DMS 273 treated with DMSO at 0.1 percent for 48 hours (cell line): ENCODE results near the gene POLR1G.
"Not testable (repeated sequence)": the region's sequence is repeated elsewhere in the genome, so short reads cannot be mapped to it uniquely, and the experiment has no call there.

Source experiments
- DNase-seq: peaks from one replicate; lab custom pipeline; 2025; lab: John Stamatoyannopoulos, UW

POLR1G gene

DNA sequence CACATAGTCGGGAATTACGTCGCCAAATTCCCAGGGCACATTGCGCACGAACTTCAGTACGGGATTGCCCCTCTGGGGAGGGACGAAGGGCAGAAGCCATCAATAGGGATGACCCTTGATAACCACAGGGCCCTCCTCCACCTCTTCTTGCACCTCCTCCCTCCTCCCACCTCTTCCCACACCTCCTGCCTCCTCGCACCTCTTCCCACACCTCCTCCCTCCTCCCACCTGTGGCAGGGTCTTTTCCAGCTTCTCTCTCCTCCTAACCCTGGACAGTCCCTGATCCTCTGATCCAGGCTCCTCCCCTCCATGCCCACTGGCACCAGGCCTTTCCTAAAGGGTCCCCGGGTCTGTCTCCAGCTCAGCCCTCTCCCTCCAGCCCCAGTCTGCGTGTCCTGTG is 13.9 kb downstream of the POLR1G start:
- no peak for DNase-seq

DNA sequence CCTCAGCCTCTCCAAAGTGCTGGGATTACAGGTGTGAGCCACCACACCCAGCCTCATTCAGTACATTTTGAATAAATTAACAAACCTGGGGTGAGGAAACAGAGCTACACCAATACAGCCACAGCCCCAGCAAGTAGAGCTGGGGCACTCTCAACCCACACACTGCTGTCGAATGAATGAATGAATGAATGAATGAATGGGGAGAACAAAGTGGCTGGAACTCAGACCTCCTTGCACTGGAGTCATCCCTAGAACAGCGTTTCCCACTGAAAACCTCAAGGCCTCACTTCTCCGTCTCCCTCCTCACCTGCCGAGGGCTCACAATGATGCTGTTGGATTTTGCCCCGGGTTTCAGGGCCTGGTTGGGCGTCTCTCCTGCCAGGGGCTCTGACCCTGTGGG is 14.4 kb downstream of the POLR1G start:
- no peak for DNase-seq

DNA sequence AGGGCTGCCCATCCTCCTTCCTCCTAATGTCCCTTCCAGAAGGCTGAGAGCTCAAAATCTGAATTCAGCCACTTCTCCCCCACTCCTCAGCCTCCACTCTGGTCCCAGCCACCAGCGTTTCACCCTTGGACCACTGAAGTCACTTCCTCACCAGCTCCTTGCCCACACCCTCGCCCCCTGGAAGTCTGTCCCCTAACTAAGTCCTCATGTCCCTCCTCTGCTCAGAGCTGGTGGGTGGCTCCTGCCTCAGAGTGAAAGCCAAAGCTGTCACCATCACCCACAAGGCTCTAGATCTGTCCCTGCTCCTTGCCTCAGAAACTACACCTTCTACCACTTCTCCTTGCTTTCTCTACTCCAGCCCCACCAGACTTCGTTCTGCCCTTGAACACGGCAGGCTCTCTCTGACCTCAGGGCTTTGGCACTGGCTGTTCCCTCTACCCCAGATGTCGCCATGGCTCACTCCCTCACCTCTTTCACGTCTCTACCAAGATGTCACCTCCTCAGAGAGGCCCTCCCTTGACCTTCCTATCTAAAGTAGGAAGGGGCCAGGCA is 15.6 kb downstream of the POLR1G start:
- no peak for DNase-seq

DNA sequence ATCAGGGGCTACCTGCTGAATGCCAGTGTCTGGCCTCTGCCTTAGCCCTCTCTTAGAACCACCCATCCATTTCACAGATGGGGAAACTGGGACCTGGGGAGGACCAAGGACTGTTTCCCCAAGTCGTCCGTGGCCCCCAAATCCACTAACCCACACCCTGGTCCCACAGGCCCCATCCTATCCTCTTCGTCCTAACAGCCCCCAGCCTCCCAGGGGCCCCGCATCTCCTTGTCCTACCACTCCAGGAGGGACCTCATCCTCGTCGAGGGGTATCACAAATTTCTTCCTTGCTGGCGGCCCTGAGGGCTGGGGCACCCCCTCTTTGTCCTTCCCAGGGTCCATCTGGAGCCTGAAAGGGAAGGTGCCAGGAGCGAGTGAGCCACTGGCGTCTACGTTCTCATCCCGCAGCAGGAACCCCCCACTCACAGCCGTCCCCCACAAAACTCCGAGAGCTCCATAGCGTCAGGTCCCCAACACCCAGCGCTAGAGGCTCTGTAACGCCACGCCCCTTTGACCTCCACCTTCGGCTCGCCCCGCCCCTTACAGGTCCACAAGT is 16.7 kb downstream of the POLR1G start:
- no peak for DNase-seq

DNA sequence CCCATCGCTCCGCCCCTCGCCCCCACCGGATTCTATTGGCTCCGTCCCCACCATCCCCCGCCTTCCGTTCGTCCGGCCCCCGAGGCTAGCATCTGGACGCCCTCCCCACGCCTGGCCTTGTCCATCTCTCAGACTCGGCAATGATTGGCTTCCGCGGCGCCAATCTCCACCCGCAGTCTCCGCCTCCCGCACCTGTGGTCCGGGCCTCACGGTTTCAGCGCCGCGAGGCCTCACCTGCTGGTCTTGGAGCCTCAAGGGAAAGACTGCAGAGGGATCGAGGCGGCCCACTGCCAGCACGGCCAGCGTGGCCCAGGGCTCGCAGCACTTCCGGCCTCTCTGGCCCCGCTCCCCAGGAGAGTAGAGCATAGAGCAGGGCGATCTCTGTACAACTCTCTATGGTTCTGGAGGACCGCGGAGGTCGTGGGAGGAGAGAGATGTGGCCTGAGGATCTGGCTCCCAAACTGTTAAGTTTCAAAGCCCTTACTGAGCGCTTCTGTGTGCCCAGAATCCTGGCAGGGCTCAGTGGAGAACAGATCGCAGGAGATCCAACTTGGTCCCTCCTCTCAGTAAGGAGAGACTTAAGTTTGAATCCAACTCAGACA is 17.2 kb downstream of the POLR1G start, which contains the start of gene ERCC1:
Gene ERCC1 (minus strand): TSS at position 329 of the 602 bp plus-strand sequence. CDS start 543 bp downstream, outside the sequence.
- DNase-seq: peak; percentile 92

DNA sequence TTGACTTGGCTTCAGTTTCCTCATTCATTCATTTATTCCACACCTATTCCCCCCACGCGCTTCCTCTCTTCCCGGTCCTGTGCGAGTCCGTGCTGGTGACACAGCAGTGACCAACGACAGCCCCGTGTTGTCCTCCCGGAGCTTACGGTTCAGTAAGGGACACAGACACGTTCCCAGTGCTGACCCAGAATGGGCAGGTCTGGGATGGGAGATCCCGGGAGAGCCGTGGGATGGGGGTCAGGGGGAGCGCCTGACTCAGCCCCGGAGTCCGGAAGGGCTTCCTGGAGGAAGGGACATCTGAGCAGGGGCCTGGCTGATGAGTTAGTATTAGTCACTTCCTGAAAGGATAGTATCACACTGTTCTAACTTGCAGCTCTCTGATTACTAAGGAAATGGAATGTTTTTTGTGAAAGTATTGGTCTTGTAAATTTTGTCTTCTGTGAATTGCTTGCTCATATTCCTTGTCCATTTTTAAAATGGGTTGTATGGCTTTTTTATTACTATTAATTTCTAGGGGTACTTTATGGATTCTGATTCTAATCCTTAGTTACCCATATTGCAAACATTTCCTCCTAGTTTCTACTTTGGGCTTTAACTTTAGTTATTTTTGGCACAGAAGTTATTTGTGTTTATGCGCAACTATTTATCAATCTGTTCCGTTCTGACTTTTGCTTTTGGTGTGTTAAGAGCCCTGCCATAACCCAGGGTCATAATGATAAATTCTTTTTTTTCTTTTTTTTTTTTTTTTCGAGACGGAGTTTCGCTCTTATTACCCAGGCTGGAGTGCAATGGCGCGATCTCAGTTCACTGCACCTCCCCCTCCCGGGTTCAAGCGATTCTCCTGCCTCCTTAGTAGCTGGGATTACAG is 18.0 kb downstream of the POLR1G start:
- peak; percentile 40 for DNase-seq

DNA sequence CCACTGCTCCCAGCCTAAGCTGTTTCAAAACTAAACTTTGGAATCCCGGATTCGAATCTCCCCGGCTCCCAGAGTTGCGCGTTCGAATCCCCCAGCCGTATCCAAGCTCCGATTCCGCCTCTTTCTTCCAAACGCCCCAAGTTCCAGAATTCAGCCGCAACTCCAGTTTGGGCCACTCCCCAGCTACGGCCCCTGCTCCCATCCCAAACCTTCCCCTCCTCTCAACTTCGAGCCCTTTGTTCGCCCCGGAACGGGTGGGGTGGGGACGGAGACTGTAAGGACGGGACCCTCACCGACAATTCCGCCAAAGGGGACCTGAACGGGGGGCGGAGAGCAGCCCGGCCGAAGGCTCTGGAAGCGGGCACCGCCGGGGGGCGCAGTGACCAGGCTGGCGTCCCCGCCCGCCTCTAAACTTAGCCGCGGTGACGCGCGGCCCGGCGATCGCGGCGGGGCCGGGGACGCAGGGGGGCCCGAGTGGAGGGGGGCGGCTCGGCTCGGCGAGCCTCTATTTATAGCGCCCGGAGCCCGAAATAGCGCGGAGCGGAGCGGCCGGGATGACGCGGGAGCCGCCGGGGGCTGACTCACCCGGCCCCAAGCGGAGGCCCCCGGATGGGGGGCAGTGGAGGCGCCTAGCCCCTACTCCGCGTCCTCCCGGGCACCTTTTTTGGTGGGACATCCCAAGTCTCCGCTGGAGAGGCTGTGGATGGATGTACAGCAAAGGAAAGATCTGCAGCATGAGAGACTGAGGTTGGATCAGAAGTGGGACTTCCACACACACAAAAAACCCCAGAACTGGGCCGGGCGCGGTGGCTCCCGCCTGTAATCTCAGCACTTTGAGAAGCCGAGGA is 22.2 kb downstream of the POLR1G start:
- no peak for DNase-seq

DNA sequence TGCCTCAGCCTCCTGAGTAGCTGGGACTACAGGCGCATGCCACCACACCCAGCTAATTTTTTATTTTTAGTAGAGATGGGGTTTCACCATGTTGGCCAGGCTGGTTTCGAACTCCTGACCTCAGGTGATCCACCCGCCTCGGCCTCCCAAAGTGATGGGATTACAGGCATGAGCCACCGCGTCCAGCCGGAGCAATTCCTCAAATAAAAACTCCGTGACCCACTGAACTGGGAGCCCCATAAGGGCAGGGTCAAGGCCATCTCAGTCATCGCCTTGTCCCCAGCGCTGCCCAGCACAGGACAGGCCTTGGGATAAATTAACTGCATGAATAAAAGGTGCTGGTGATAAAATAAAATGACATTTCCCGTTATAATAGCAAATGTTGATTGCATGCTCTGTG is 23.5 kb downstream of the POLR1G start:
- not testable (repeated sequence) for DNase-seq

DNA sequence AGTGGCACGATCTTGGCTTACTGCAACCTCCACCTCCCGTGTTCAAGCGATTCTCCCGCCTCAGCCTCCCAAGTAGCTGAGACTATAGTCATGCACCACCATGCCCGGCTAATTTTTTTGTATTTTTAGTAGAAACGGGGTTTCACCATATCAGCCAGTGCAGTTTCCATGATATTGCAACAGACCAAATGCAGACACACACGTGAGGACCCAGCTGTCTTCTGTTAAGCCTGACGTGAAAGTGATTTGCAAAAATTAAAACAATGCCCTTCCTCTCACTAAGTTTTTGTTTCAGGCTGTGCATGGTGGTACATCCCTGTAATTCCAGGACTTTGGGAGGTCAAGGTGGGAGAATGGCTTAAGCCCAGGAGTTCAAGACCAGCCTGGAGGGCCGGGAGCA is 24.6 kb downstream of the POLR1G start:
- not testable (repeated sequence) for DNase-seq

DNA sequence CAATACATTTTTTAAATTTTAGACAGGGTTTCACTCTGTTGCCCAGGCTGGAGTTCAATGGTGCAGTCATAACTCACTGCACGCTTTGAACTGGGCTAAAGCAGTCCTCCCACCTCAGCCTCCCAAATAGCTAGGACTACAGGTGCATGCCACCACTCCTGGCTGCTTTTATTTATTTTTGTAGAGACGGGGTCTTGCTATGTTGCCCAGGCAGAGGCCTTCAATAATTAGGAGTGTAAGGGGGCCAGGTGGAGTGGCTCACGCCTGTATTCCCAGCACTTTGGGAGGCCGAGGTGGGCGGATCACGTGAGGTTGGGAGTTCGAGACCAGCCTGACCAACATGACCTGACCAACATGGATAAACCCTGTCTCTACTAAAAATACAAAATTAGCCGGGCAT is 26.1 kb downstream of the POLR1G start:
- DNase-seq: not testable (repeated sequence)

DNA sequence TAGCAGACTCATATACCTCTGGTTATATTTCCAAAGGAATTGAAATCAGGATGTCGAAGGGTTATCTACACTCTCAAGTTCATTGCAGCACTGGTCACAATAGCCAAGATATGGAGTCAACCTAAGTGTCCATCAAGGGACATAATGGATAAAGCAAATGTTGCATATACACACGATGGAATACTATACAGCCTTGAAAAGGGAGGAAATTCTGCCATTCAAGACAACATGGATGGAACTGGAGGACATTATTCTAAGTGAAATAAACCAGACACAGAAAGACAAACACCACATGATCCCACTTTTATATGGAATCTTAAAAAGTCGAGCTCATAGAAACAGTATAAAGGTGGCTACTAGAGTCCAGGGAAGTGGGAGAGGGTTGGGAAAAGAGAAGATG is 30.9 kb downstream of the POLR1G start:
- DNase-seq: no peak

DNA sequence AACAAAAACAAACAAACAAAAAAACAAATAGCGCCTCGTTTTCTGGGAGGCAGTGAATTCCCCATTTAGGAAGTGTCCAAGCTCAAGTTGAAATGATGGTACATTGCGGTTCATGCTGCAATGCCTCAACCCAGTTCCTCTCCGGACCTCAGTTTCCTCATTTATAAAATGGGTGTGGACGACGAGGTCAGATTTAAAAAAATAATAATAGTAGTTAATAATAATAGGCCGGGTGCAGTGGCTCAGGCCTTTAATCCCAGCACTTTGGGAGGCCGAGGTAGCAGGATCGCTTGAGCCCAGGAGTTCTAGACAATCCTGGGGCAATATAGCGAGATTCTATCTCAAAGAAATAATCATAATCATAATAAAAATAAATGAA is 32.7 kb downstream of the POLR1G start:
- DNase-seq: no peak

DNA sequence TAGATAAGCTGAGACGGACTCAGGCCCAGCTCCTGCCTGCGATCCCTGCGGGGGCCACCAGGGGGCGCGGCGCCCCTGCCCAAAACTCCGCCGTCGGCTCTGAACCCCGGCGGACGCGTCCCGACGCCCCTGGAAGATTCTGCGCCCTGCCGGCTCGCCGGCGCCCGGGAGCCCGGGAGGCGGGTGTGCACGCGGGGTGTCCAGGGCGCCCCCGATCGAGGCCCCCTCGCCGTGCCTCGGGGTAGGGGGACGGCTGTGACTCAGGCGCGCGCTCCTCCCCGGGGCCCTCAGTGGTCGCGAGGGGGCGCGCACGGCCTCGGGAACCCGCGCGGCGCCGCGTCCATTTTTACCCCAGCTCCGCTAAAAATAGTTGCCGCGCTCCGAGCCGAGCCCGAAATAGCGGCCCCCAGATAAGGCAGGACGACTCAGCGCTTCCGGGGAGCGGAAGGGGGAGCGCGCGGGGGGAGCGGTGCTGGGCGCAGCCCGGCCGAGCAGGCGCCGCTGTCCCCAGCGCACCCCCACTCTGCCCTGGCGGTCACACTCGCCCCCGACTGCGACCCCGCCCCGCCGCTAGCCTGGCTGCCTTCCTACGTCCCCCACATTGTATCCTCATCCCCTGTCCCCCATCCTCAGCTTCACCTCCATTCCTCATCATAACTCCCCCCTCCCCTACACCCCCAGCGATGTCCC is 33.3 kb downstream of the POLR1G start:
- DNase-seq: peak; percentile 19

DNA sequence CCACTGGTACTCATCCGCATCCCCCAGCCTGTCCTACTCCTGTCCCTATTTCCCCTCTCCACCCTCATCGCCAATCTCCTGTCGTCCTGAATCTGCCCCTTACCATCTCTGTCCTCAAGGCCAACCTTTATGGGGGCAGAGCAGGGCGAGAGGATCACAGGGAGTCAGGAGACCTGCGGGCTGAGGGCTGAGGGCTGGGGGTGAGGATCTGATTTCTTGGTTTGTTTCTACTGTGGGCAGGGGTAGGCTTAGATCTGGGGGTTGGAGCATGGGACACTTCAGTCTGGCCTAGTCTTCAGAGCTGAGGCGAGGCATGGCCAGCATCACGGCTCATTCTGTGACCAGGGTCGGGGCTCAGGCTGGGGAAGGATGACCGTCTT is 33.8 kb downstream of the POLR1G start:
- DNase-seq: no peak

DNA sequence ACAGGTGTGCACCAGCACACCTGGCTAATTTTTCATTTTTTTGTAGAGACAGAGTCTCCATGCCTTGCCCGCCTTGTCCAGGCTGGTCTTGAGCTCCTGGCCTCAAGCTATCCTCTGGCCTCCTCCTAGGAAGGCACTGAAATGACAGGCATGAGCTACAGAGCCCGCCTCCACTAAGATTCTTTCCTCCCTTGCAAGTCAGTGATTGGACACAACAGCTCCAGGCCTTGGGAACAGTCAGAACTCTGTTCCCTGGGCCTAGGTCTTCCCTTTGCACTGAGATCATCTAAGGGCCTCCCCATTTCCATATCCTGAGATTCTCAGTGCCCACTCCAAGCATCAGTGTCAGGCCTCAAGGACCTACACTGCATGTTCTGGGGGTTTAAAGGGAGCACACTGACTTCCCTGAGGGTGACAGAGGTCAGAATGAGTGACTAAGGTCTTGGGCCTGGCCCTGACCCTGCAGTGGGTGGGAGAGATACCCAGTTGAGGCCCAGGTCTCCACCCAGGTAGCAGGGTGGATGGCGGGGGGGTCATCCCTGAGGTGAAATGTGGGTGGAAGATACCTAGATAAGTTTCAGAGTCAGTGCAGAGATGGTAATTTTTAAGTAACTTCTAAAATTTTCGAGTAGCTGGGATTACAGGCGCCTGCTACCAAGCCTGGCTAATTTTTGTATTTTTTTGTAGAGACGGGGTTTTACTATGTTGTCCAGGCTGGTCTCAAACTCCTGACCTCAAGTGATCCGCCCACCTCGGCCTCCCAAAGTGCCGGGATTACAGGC is 34.6 kb downstream of the POLR1G start:
- DNase-seq: no peak

DNA sequence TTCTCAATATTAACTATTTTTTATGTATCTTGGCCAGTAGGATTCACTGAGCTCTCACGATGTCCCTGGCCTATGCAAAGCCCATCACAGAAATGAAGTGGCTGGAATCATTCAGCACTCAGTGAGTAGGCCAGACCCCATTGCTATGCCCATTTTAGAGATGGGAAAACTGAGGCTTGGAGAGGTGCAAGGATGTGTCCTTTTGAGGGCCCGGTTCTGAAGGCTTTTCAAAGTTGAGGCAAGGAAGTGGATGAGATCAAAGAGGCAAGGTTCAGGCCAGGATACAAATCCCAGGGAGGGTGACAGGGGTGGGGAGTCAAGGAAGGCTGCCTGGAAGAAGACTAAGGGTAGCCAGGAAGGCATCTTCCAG is 35.9 kb downstream of the POLR1G start:
- DNase-seq: no peak

DNA sequence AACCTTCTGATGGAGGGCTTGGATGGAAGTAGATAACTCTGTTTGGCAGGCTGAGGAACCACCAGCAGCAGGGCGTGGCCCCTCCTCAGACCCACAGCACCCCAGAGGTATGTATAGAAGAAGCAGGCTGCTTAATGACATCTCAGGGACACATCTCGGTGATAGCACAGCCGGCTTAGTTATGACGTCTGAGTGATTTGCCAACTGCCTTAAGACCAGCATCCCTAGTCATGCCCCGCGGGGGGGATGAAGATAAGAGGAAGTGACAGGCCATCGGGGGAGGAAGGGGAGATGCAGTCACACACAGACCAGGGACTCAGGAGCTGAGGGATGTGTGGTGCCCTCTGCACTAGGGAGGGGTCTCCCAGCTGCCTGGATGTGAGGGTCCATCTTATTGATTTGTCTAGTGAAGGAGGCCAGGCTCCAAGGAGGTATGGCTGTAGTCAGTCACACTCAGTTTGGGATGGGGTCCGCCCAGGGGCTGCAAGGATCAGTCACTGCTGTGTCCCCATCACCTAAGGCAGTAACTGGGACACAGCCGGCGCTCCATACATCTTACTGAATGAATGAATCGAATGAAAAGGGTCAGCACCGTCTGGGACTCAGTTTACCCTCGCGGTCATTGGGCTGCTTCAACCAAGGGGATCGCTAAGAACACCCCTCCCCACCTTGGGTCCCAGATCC is 36.5 kb downstream of the POLR1G start:
- DNase-seq: no peak

DNA sequence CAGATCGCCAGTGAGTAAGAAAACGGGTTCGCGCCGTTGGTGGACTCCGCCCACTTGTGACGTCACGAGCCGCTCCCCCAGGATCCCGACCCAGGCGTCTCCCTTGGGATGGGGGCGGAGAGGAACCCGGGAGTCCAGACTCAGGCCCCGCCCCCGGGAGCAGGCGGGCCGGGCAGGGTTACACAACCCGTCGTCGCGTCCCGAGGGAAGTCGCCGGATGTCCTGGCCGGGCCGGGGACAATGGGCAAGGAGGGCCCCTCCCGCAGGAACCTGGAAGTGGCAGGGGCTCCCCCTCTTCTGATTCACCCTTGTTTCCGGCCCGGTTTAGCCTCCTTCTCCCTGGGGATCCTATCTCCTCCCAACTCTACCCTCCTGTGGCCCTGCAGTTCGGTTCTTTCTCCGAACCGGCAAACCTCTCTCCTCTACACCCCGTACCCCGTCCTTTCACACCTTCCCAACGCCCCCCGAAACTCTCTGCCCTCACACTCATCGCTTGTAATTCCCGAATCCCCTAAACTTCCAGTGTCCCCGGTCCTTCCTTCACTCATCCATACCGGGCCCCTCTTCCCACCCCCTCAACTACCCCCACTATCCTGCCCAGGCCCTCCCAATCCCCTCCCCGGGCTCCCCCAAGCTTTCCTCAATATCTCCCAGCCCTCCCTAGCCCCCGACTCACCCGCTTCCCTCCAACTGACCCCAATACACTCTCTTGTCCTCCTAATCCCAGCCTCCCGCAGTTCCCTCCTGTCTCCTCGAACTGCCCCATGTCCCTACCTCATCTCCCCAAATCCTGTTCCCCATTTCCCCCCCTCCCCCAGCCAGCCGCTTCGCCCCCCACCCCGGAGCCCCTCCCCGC is 37.2 kb downstream of the POLR1G start:
- peak; percentile 46 for DNase-seq
